GM23338 (cell line): ENCODE measurements around the gene ITGA3. TPM values are rescaled to one million over a fixed set of nuclear protein-coding genes. Genes with fewer than 3 reads are reported as not detected.

ENCODE experiments used
- ATAC-seq: fragments of 200-7000 bp; cut with Tn5 transposase; 3 replicates; pipeline ENCODE4 v1.9.1; 2020
- DNase-seq: peaks from one replicate; pipeline ENCODE4 v3.0.0-alpha.2; 2015; ENCODE audit warnings: low spot score
- H2AFZ ChIP-seq: fragments of 200-600 bp; sonication (generic); 2 replicates; pipeline ENCODE4 v1.8.0; 2016; ENCODE audit warnings: antibody characterized with exemption, mild to moderate bottlenecking, moderate library complexity
- H3F3A ChIP-seq: fragments of 200-600 bp; sonication (generic); replicated peaks from 2 replicates; pipeline ENCODE4 v1.8.0; 2017; ENCODE audit warnings: antibody characterized with exemption, mixed run types, low read depth
- H3K27ac ChIP-seq: fragments of 200-600 bp; sonication (generic); 2 replicates; pipeline ENCODE4 v1.6.1; 2016; ENCODE audit warnings: low read depth
- H3K27me3 ChIP-seq: fragments of 200-600 bp; sonication (generic); 2 replicates; pipeline ENCODE4 v1.8.0; 2016; ENCODE audit warnings: mild to moderate bottlenecking, mixed run types, moderate library complexity; ENCODE audit not compliant: insufficient read depth
- H3K36me3 ChIP-seq: fragments of 200-600 bp; sonication (generic); 2 replicates; pipeline ENCODE4 v1.8.0; 2016; ENCODE audit warnings: mild to moderate bottlenecking; ENCODE audit not compliant: insufficient read depth
- H3K4me1 ChIP-seq: fragments of 200-600 bp; sonication (generic); 2 replicates; pipeline ENCODE4 v1.8.0; 2016; ENCODE audit warnings: mild to moderate bottlenecking, moderate library complexity; ENCODE audit not compliant: insufficient read depth
- H3K4me2 ChIP-seq: fragments of 200-600 bp; sonication (generic); 2 replicates; pipeline ENCODE4 v1.7.1; 2017; ENCODE audit warnings: mixed run types
- H3K4me3 ChIP-seq: fragments of 200-600 bp; sonication (generic); 2 replicates; pipeline ENCODE4 v1.6.1; 2016; ENCODE audit warnings: mixed run types
- H3K79me2 ChIP-seq: fragments of 200-600 bp; sonication (generic); replicated peaks from 2 replicates; pipeline ENCODE4 v1.8.0; 2017; ENCODE audit warnings: mild to moderate bottlenecking; ENCODE audit not compliant: insufficient read depth
- H3K9me2 ChIP-seq: fragments of 200-600 bp; sonication (generic); 2 replicates; pipeline ENCODE4 v1.8.0; 2017; ENCODE audit not compliant: insufficient read depth
- H4K20me1 ChIP-seq: fragments of 200-600 bp; sonication (generic); replicated peaks from 2 replicates; pipeline ENCODE4 v1.8.0; 2017; ENCODE audit warnings: mild to moderate bottlenecking; ENCODE audit not compliant: insufficient read depth
- H3K27ac Mint-ChIP-seq: 2 replicates; pipeline ENCODE4 v1.8.0; 2020; ENCODE audit warnings: inconsistent platforms, mild to moderate bottlenecking, moderate library complexity, mixed read lengths
- H3K27me3 Mint-ChIP-seq: 3 replicates; pipeline ENCODE4 v1.8.0; 2022; ENCODE audit warnings: low read depth, mild to moderate bottlenecking, moderate library complexity, mixed read lengths, inconsistent platforms; ENCODE audit not compliant: insufficient read depth, poor library complexity
- H3K36me3 Mint-ChIP-seq: 3 replicates; pipeline ENCODE4 v1.8.0; 2021; ENCODE audit warnings: low read depth, mild to moderate bottlenecking, inconsistent platforms, moderate library complexity, mixed read lengths
- H3K4me1 Mint-ChIP-seq: 3 replicates; pipeline ENCODE4 v1.8.0; 2020; ENCODE audit warnings: mild to moderate bottlenecking, inconsistent platforms, mixed read lengths
- H3K4me3 Mint-ChIP-seq: 3 replicates; pipeline ENCODE4 v1.8.0; 2021; ENCODE audit warnings: moderate library complexity, mild to moderate bottlenecking, inconsistent platforms, mixed read lengths
- H3K9me3 Mint-ChIP-seq: 3 replicates; pipeline ENCODE4 v1.8.0; 2020; ENCODE audit warnings: moderate library complexity, mild to moderate bottlenecking, inconsistent platforms, mixed read lengths
- CREB1 ChIP-seq: fragments of 250-450 bp; sonication (Bioruptor Pico); IDR thresholded peaks from 2 replicates; pipeline ENCODE4 v1.5.0; 2020; ENCODE audit warnings: low read depth, mild to moderate bottlenecking, moderate library complexity
- CTCF ChIP-seq, 2 experiments: fragments of 200-600 bp in 1 of 2; sonication (generic) in 1 of 2; conservative IDR thresholded peaks; 2 replicates each; pipeline versions ENCODE4 v1.5.1 to v1.6.1; 2016 to 2017; ENCODE audit warnings: antibody characterized with exemption in 2 of 2, low read depth in 2 of 2, mild to moderate bottlenecking in 2 of 2, moderate library complexity in 1 of 2
- EZH2 ChIP-seq: fragments of 200-600 bp; sonication (generic); IDR thresholded peaks from one replicate; pipeline ENCODE4 v1.8.0; 2017; ENCODE audit warnings: antibody characterized with exemption, mild to moderate bottlenecking, low read depth; ENCODE audit not compliant: unreplicated experiment
- EZH2phosphoT487 ChIP-seq: fragments of 200-600 bp; sonication (generic); IDR thresholded peaks from one replicate; pipeline ENCODE4 v1.8.1; 2018; ENCODE audit warnings: antibody characterized with exemption; ENCODE audit not compliant: unreplicated experiment
- JUNB ChIP-seq: IDR thresholded peaks from one replicate; pipeline ENCODE4 v1.6.1; 2016; ENCODE audit warnings: antibody characterized with exemption; ENCODE audit not compliant: unreplicated experiment
- NANOG ChIP-seq: IDR thresholded peaks from 2 replicates; pipeline ENCODE4 v1.6.1; 2016; ENCODE audit warnings: antibody characterized with exemption, borderline replicate concordance
- POLR2AphosphoS5 ChIP-seq: IDR thresholded peaks from 2 replicates; pipeline ENCODE4 v1.6.1; 2016; ENCODE audit warnings: antibody characterized with exemption, low read depth
- REST ChIP-seq: IDR thresholded peaks from one replicate; pipeline ENCODE4 v1.6.1; 2018; ENCODE audit warnings: antibody characterized with exemption; ENCODE audit not compliant: unreplicated experiment
- STAT1 ChIP-seq: IDR thresholded peaks from one replicate; pipeline ENCODE4 v1.6.1; 2016; ENCODE audit warnings: antibody characterized with exemption; ENCODE audit not compliant: unreplicated experiment
- ZNF114 ChIP-seq: fragments of 250-450 bp; sonication (Bioruptor Pico); IDR thresholded peaks from 2 replicates; pipeline ENCODE4 v1.5.0; 2020; ENCODE audit warnings: mild to moderate bottlenecking, moderate library complexity
- ZNF462 ChIP-seq: fragments of 250-450 bp; sonication (Bioruptor Pico); IDR thresholded peaks from 2 replicates; pipeline ENCODE4 v1.5.0; 2020; ENCODE audit warnings: mild to moderate bottlenecking, moderate library complexity
- polyA plus RNA-seq: library from polyadenylated mRNA; unstranded; fragments of >200 nt; fragmentation: Nextera tagmentation; extraction: Ambion mirVana; gene quantifications from 2 replicates; pipeline ENCODE4 v1.2.1, GENCODE V29; 2016
- total RNA-seq: library from RNA; depleted of rRNA; stranded (reverse); fragments of >200 nt; shearing (Covaris generic); gene quantifications from 2 replicates; pipeline ENCODE4 v1.2.3, GENCODE V29; 2014
- TF ChIP-seq, protein P1 (sequence below): IDR thresholded peaks from 2 replicates; pipeline ENCODE4 v1.6.1; 2016; ENCODE audit warnings: antibody characterized with exemption

ITGA3 gene
- total and polyA plus RNA-seq, 2 experiments from 2014 or later, result 9.6 to 28.3 TPM

- no peaks in the 10 kb centered on the region for H3K9me3 Mint-ChIP-seq
- no peaks in the 10 kb centered on the region for H3K36me3 ChIP-seq
- no peaks in the 10 kb centered on the region for H3K79me2 ChIP-seq
- no peak overlapping the region for H3K4me3 ChIP-seq
- no peak overlapping the region for H3K4me2 ChIP-seq
- H2AFZ ChIP-seq, result no peak overlapping the region
- ATAC-seq (peak; percentile 45), DNase-seq (no peak)
- H3K4me3 Mint-ChIP-seq, result no peak overlapping the region; the same call in 2 of the 3 replicates
- H3K27me3 ChIP-seq, result no peaks in the 10 kb centered on the region
- H3K9me2 ChIP-seq, result no peaks in the 10 kb centered on the region
- H3K36me3 Mint-ChIP-seq, result no peaks in the 10 kb centered on the region
- TF ChIP-seq REST, result no peak
- no peak for TF ChIP-seq POLR2AphosphoS5
- no peak for TF ChIP-seq ZNF462
- no peak for TF ChIP-seq STAT1
- TF ChIP-seq ZNF114 (CRISPR knock-in tag), result no peak
- no peak for TF ChIP-seq CTCF (conservative IDR thresholded peaks at IDR 0.05; ENCODE audit: low read depth in 2 of 2)
- TF ChIP-seq, protein P1, sequence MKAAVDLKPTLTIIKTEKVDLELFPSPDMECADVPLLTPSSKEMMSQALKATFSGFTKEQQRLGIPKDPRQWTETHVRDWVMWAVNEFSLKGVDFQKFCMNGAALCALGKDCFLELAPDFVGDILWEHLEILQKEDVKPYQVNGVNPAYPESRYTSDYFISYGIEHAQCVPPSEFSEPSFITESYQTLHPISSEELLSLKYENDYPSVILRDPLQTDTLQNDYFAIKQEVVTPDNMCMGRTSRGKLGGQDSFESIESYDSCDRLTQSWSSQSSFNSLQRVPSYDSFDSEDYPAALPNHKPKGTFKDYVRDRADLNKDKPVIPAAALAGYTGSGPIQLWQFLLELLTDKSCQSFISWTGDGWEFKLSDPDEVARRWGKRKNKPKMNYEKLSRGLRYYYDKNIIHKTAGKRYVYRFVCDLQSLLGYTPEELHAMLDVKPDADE, result no peak
- no peak for TF ChIP-seq EZH2
- no peak for TF ChIP-seq NANOG
- no peak for TF ChIP-seq EZH2phosphoT487
- TF ChIP-seq CREB1 (CRISPR knock-in tag), result no peak
- no peak for TF ChIP-seq JUNB
- peaks cover 4% of the 10 kb centered on the region; the same call in 1 of the 2 replicates for H3K4me1 ChIP-seq
- H3K4me1 Mint-ChIP-seq, result peaks cover 14% of the 10 kb centered on the region; the same call in 2 of the 3 replicates
- no peaks in the 10 kb centered on the region for H3F3A ChIP-seq
- H3K27ac Mint-ChIP-seq, result no peak overlapping the region
- H4K20me1 ChIP-seq, result no peaks in the 10 kb centered on the region
- H3K27ac ChIP-seq, result no peak overlapping the region
- H3K27me3 Mint-ChIP-seq, result peaks cover 5% of the 10 kb centered on the region
These were observed 21.2 kb upstream of the ITGA3 start for GRCh38 chr17:50034498-50035364.
